GM18505 (cell line): ENCODE data around the gene FBN3.
"Not testable (repeated sequence)": the region's sequence is repeated elsewhere in the genome, so short reads cannot be mapped to it uniquely, and the experiment has no call there.

ENCODE experiments used
- ATAC-seq: cut with Tn5 transposase; IDR thresholded peaks from one replicate; pipeline ENCODE4 v1.9.1; 2021; ENCODE audit not compliant: unreplicated experiment
- POLR2A ChIP-seq: IDR thresholded peaks from 4 replicates; pipeline ENCODE4 v1.6.1; 2011; ENCODE audit warnings: borderline replicate concordance; ENCODE audit not compliant: insufficient read depth, insufficient read length; ENCODE audit errors: extremely low read depth

The FBN3 gene

DNA sequence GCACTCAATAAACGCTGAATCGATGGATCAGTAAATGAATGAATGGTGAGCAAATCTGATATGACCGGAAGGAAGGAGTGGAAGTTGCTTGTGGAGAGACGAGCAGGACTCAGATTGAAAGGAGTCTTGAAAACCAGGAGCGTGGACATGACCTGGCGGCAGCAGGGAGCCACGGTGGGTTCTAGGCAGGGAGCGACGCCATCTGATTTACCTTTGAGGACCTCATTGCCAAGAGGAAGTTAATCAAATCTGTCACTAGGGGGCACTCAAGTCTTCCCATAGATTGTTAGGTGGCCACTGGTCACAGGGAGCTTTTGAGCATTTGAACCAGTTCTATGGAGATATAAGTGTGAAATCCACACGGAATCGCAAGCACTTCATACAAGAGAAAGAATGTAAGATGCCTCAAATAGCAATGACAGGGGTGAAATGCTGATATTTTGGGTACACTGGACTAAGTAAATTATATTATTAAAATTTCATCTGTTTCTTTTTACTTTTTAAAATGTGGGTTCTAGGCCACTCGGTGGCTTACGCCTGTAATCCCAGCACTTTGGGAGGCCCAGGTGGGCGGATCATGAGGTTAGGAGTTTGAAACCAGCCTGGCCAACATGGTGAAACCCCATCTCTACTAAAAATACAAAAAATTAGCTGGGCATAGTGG, 9.2 kb upstream of the FBN3 start:
- no peak for TF ChIP-seq POLR2A
- no peak for ATAC-seq

DNA sequence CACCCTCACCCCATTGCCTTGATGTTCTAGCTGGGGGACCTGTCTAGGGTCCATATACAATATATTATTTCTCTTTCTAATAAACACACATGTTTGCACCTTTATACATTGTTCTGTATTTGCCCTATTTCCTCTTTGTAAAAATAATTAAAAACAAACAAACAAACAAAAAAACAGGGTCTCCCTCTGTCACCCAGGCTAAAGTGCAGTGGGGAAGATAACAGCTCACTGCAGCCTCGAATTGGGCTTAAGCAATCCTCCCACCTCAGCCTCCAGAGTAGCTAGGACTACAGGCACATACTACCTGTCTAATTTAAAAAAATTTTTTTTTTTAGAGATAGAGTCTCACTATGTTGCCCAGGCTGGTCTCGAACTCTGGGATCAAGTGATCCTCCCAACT, 5.9 kb upstream of the FBN3 start:
- ATAC-seq, result no peak
- TF ChIP-seq POLR2A, result no peak

- ATAC-seq, result not testable (repeated sequence)
Observed at GRCh38 chr19:8154014-8154413, 4.6 kb upstream of the FBN3 start.

DNA sequence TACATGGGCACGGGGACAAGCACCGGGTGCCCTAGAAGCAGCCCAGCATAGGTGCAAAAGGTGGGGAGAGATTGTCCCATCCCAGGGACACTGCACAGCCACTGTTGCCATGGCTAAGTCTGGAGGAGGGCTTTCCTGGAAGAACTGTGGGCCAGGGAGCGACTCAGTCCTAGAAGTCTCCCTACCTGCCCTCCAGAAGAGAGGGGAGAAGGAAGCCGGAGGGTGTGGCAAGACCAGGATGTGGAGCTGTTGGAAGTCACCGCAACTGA, 2.3 kb upstream of the FBN3 start:
- no peak for ATAC-seq
- no peak for TF ChIP-seq POLR2A

GRCh38 chr19:8150998-8151766, 1.8 kb upstream of the FBN3 start:
- no peak for ATAC-seq
- no peak for TF ChIP-seq POLR2A

GRCh38 chr19:8150178-8150865, 930 bp upstream of the FBN3 start:
- no peak for ATAC-seq
- no peak for TF ChIP-seq POLR2A

DNA sequence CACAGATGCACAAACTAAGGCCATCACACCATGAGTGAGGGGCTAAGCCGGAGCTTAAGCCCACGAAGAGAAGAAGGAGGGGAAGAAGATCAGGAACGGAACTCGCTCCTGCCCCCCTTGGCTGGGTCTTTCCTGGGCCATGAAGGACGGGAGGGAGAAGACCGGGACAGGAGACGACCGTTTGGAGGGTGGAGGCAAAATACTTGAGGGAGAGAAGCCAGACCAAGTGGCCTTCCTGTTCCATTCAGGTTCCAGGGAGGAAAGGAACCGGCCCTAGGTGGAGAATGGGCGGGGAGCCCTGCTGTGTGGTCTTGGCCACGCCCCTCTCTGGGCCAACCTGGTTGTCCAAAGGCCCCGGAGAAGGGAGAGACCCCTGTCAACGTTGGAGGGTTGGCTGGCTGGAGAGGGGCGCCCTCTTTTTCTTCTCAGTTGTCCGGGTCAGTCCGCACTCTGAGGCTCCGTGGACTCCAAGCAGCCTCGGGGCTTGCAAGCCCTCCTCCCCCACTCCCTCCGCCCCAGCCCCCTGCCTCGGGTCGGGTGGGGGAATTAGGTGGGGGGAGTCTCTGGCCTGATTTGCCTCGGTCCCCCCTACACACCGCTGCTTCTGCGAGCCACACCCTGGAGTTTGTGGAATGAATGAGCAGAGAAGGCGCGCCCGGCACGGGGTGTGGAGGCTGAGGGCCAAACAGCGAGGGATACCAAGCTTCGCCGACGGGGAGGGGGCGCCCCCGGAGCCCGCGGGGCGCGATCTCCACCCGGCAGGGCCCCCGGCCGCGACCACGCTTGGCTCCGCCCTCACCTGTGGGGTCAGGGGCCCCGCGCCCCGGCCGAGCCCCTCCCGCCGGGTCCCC, 757 bp downstream of the FBN3 start:
- TF ChIP-seq POLR2A, result no peak
- no peak for ATAC-seq

GRCh38 chr19:8148088-8148409, 1.3 kb downstream of the FBN3 start:
- ATAC-seq, result no peak
- no peak for TF ChIP-seq POLR2A

GRCh38 chr19:8147582-8147978, 1.8 kb downstream of the FBN3 start:
- no peak for TF ChIP-seq POLR2A
- no peak for ATAC-seq

- TF ChIP-seq POLR2A, result no peak
- ATAC-seq, result no peak
Observed at GRCh38 chr19:8146877-8147581, 2.4 kb downstream of the FBN3 start.

GRCh38 chr19:8144273-8144995, 5.0 kb downstream of the FBN3 start:
- no peak for ATAC-seq
- no peak for TF ChIP-seq POLR2A

DNA sequence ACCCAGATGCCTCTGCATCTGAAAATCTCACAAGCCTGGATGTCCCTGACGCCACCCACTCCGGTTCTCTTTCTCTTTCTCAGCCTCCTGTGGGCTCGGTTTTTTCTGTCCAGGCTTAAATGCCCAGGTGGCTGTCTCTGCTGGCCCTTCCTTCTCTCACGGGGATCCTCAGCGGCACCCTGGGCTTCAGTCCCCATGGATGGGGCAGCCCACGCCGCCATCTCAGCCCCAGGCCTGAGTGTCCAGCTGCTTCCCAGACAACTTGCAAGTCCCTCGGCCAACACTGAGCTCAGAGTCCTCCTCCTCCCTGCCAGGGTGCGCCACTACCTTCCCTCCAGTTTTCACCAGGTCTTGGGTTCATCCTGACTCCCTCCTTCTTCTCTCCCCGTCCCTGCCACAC, 6.4 kb downstream of the FBN3 start:
- no peak for TF ChIP-seq POLR2A
- ATAC-seq, result no peak
